ENCODE data around the gene HAX1.

Gene HAX1

GRCh38 chr1:154237435-154237834 is 35.0 kb upstream of the HAX1 start:
- no peaks in the 10 kb centered on the region for H3K27me3 ChIP-seq (ENCODE audit: insufficient read depth, low read depth, severe bottlenecking)
- H3K4me3 ChIP-seq (ENCODE audit: low read depth, low read length), result no peak overlapping the region
- no peak overlapping the region for H3K27ac ChIP-seq
- TF ChIP-seq, protein P1, sequence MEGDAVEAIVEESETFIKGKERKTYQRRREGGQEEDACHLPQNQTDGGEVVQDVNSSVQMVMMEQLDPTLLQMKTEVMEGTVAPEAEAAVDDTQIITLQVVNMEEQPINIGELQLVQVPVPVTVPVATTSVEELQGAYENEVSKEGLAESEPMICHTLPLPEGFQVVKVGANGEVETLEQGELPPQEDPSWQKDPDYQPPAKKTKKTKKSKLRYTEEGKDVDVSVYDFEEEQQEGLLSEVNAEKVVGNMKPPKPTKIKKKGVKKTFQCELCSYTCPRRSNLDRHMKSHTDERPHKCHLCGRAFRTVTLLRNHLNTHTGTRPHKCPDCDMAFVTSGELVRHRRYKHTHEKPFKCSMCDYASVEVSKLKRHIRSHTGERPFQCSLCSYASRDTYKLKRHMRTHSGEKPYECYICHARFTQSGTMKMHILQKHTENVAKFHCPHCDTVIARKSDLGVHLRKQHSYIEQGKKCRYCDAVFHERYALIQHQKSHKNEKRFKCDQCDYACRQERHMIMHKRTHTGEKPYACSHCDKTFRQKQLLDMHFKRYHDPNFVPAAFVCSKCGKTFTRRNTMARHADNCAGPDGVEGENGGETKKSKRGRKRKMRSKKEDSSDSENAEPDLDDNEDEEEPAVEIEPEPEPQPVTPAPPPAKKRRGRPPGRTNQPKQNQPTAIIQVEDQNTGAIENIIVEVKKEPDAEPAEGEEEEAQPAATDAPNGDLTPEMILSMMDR (IDR thresholded peaks at IDR 0.05; ENCODE audit: low read depth, low read length), result no peak
- no peaks in the 10 kb centered on the region for H3K9me3 ChIP-seq (ENCODE audit: severe bottlenecking)
- DNase-seq, result no peak
- peaks cover 98% of the 10 kb centered on the region for H3K36me3 ChIP-seq

- TF ChIP-seq, protein P1 (IDR thresholded peaks at IDR 0.05; ENCODE audit: low read depth, low read length), result no peak
- no peaks in the 10 kb centered on the region for H3K9me3 ChIP-seq (ENCODE audit: severe bottlenecking)
- no peaks in the 10 kb centered on the region for H3K27me3 ChIP-seq (ENCODE audit: insufficient read depth, low read depth, severe bottlenecking)
- DNase-seq, result no peak
- peaks cover 98% of the 10 kb centered on the region for H3K36me3 ChIP-seq
- no peak overlapping the region for H3K4me3 ChIP-seq (ENCODE audit: low read depth, low read length)
- no peak overlapping the region for H3K27ac ChIP-seq
These were observed 34.4 kb upstream of the HAX1 start for GRCh38 chr1:154237880-154238506.

- Histone ChIP-seq H3K4me3 (ENCODE audit: low read depth, low read length) (no peak overlapping the region), H3K27me3 (ENCODE audit: insufficient read depth, low read depth, severe bottlenecking) (no peaks in the 10 kb centered on the region), H3K27ac (no peak overlapping the region), H3K36me3 (peaks cover 98% of the 10 kb centered on the region), H3K9me3 (ENCODE audit: severe bottlenecking) (no peaks in the 10 kb centered on the region)
- DNase-seq, result no peak
- TF ChIP-seq, protein P1 (IDR thresholded peaks at IDR 0.05; ENCODE audit: low read depth, low read length), result no peak
These were observed 32.9 kb upstream of the HAX1 start for GRCh38 chr1:154239491-154239890.

DNA sequence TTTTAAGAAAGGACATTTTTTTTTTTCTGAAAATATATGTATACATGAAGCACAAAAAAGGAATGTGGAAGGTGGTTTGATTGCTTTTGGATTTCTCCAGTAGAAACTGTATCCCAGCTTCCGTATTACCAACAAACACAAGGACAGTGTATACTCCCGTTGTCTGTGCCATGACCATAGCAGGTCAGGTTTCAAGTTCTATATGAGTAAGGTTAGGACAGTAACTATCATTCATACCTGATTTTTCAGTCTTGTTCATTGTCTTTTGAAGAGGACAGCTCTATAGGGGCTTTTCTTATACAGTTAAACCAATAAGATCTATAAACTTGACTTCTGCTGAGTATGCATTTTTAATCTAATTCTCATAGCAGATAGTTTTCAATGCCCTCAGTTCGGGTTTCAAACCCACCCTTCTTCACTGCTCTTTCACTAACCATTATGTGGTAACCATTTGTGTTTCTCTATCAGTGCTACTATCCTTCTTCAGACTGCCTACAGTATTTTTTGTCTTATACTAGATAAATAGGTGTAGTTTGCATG is 32.1 kb upstream of the HAX1 start:
- H3K9me3 ChIP-seq (ENCODE audit: severe bottlenecking), result no peaks in the 10 kb centered on the region
- H3K27me3 ChIP-seq (ENCODE audit: insufficient read depth, low read depth, severe bottlenecking), result no peaks in the 10 kb centered on the region
- TF ChIP-seq, protein P1 (IDR thresholded peaks at IDR 0.05; ENCODE audit: low read depth, low read length), result no peak
- H3K36me3 ChIP-seq, result peaks cover 98% of the 10 kb centered on the region
- DNase-seq, result no peak
- no peak overlapping the region for H3K4me3 ChIP-seq (ENCODE audit: low read depth, low read length)
- H3K27ac ChIP-seq, result no peak overlapping the region

DNA sequence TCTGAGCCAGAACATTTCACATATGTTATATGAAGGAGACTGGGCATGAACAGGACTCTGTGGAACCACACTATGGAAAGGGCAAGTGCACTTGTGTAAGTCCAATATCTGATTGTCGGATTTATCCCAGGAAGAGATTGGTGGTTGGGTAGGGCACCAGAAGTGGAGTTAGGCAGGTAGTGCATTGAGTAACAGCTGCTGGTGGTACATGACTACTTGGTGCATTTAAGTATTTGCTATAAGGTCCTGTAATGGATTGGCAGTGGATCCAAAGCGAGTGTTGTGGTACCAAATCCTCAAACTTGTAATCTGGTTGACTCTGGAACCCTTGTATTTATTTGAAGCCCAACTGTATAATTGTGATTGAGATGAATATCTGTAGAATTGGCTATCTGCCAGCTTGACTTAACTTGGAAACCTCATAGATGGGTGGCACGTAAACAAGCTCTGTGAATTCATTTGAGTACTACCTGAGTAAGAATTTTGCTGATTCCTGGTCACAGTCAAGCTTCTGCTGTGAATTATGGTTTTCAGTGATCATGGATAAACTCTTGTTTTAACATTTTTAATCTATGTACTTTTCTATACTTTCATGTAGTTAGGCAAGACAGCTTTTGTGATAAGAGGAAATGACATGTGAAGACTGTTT is 30.6 kb upstream of the HAX1 start:
- Histone ChIP-seq H3K9me3 (ENCODE audit: severe bottlenecking) (no peaks in the 10 kb centered on the region), H3K4me3 (ENCODE audit: low read depth, low read length) (no peak overlapping the region), H3K27me3 (ENCODE audit: insufficient read depth, low read depth, severe bottlenecking) (no peaks in the 10 kb centered on the region), H3K27ac (no peak overlapping the region), H3K36me3 (peaks cover 98% of the 10 kb centered on the region)
- no peak for DNase-seq
- TF ChIP-seq, protein P1 (IDR thresholded peaks at IDR 0.05; ENCODE audit: low read depth, low read length), result no peak

Data from WERI-Rb-1 (cell line).